Measurements from ENCODE around the gene LAD1.

Gene LAD1

GRCh38 chr1:201359873-201360210 is 39.3 kb downstream of the LAD1 start:
- DNase-seq (ENCODE audit: low read depth) = no peak
- H3K4me3 ChIP-seq (ENCODE audit: low read length) = no peak overlapping the region
- TF ChIP-seq CTCF (IDR thresholded peaks at IDR 0.05; ENCODE audit: insufficient read depth, low read depth, low read length, missing control alignments) = no peak

- TF ChIP-seq CTCF (IDR thresholded peaks at IDR 0.05; ENCODE audit: insufficient read depth, low read depth, low read length, missing control alignments) = no peak
- H3K4me3 ChIP-seq (ENCODE audit: low read length) = no peak overlapping the region
- DNase-seq (ENCODE audit: low read depth) = no peak
Measured at GRCh38 chr1:201359031-201359872, 39.9 kb downstream of the LAD1 start.

GRCh38 chr1:201358596-201358995 is 40.5 kb downstream of the LAD1 start:
- TF ChIP-seq CTCF (IDR thresholded peaks at IDR 0.05; ENCODE audit: insufficient read depth, low read depth, low read length, missing control alignments) = no peak
- peak; percentile 41 for DNase-seq (ENCODE audit: low read depth)
- H3K4me3 ChIP-seq (ENCODE audit: low read length) = no peak overlapping the region

GRCh38 chr1:201357636-201358348 is 41.3 kb downstream of the LAD1 start:
- TF ChIP-seq CTCF (IDR thresholded peaks at IDR 0.05; ENCODE audit: insufficient read depth, low read depth, low read length, missing control alignments) = no peak
- H3K4me3 ChIP-seq (ENCODE audit: low read length) = no peak overlapping the region
- DNase-seq (ENCODE audit: low read depth) = no peak

- DNase-seq (ENCODE audit: low read depth) = no peak
- no peak overlapping the region for H3K4me3 ChIP-seq (ENCODE audit: low read length)
- TF ChIP-seq CTCF (IDR thresholded peaks at IDR 0.05; ENCODE audit: insufficient read depth, low read depth, low read length, missing control alignments) = no peak
Measured at GRCh38 chr1:201357211-201357610, 41.9 kb downstream of the LAD1 start.

- no peak for DNase-seq (ENCODE audit: low read depth)
- TF ChIP-seq CTCF (IDR thresholded peaks at IDR 0.05; ENCODE audit: insufficient read depth, low read depth, low read length, missing control alignments) = no peak
Measured at GRCh38 chr1:201356701-201357100, 42.4 kb downstream of the LAD1 start.

More at GRCh38 chr1:201356701-201357100, 42.4 kb downstream of the LAD1 start:
- H3K4me3 ChIP-seq (ENCODE audit: low read length) = no peak overlapping the region
